ENCODE results near the gene CTRB1.
"Not testable (repeated sequence)": the region's sequence is repeated elsewhere in the genome, so short reads cannot be mapped to it uniquely, and the experiment has no call there.

CTRB1 gene

DNA sequence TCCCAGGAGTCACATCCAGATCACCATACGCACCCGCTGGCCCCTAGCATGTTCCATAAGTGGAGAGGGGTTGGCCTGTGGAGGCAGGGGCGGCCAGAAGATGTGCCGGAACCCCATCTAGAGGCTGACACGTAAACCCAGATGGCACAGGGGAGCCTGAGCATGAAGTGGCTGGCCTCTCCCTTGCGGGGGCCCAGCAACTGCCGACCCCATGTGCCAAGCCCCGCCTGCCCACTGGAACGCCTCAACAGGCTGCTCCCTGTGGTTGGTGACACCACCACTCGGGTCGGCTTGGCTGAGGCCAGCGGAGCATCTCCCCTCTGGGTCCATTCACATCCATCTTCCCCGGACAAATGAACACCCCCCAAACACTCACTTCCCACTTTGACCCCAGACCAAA lies 23.2 kb downstream of the CTRB1 start:
- DNase-seq = no peak
- 0 out of 2 replicates have a peak, but pooled peaks cover 3% of the 10 kb centered on the region for H3K36me3 ChIP-seq
- no peaks in the 10 kb centered on the region for H3K27me3 ChIP-seq
- H3K4me1 ChIP-seq = peaks cover 15% of the 10 kb centered on the region
- H3K4me3 ChIP-seq (ENCODE audit: low read depth, low read length) = no peak overlapping the region
- no peaks in the 10 kb centered on the region for H3K9me3 ChIP-seq
- TF ChIP-seq, protein P1, sequence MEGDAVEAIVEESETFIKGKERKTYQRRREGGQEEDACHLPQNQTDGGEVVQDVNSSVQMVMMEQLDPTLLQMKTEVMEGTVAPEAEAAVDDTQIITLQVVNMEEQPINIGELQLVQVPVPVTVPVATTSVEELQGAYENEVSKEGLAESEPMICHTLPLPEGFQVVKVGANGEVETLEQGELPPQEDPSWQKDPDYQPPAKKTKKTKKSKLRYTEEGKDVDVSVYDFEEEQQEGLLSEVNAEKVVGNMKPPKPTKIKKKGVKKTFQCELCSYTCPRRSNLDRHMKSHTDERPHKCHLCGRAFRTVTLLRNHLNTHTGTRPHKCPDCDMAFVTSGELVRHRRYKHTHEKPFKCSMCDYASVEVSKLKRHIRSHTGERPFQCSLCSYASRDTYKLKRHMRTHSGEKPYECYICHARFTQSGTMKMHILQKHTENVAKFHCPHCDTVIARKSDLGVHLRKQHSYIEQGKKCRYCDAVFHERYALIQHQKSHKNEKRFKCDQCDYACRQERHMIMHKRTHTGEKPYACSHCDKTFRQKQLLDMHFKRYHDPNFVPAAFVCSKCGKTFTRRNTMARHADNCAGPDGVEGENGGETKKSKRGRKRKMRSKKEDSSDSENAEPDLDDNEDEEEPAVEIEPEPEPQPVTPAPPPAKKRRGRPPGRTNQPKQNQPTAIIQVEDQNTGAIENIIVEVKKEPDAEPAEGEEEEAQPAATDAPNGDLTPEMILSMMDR (IDR thresholded peaks at IDR 0.05; ENCODE audit: low read depth, low read length) = no peak

DNA sequence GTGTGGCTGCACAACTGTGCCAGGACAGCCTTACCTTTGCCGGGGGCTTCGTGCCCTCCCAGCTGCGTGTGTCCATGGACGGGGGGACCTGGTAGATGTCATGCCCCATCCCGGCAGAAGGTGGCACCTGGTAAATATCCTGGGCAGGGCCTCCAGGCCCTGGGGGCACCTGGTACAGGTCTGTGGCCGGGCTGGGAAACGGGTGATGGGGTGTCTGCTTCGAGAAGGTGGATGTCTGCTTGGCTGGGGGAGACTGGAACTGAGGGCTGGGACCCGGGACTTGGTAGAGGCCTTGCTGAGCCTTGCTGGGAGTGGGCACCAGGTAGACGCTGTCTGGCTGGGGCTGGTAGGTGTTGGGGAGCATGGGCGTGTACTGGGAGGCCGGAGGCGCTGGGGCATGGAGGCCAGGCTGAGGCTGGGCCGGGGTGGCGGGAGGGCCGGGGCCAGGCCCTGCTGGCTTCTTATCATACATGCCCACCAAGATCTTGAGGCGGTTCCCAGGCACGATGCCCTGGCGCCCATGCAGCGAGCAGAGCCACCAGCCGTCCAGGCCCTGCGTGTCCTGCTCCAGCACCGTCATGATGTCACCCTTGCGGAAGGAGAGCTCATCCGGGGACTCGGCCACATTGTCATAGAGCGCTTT lies 23.8 kb downstream of the CTRB1 start:
- peaks cover 15% of the 10 kb centered on the region for H3K4me1 ChIP-seq
- not testable (repeated sequence) for H3K4me3 ChIP-seq (ENCODE audit: low read depth, low read length); DNase-seq; H3K27me3 ChIP-seq; H3K36me3 ChIP-seq; H3K9me3 ChIP-seq

DNA sequence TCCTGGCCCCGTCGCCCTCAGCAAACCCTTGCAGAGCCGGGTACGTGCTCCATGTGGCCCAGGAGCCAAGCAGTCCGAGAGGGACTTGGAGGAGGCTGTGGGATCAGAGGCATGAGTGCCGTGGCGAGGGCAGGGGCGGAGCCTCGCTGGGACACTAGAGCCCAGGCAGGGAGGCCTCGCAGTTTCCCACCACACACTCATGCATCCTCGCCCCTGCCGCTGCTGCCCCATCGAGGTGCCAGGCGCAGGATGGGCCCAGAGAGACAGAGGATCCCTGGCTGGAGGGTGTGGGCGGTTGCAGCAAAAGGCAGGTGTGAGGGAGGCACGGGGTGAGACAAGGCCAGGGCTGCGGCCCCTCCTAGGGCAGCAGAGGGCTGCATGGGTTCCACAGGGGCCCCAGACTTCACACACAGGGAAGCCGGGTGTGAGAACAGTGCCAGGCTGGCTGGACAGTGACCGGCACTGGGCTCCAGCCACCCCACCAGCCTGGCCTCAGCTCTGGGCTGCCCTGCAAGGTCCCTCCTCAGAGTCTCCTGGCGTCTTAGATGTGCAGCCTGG lies 25.0 kb downstream of the CTRB1 start:
- no peak for DNase-seq
- TF ChIP-seq, protein P1 (IDR thresholded peaks at IDR 0.05; ENCODE audit: low read depth, low read length) = no peak
- peaks cover 9% of the 10 kb centered on the region for H3K4me1 ChIP-seq

DNA sequence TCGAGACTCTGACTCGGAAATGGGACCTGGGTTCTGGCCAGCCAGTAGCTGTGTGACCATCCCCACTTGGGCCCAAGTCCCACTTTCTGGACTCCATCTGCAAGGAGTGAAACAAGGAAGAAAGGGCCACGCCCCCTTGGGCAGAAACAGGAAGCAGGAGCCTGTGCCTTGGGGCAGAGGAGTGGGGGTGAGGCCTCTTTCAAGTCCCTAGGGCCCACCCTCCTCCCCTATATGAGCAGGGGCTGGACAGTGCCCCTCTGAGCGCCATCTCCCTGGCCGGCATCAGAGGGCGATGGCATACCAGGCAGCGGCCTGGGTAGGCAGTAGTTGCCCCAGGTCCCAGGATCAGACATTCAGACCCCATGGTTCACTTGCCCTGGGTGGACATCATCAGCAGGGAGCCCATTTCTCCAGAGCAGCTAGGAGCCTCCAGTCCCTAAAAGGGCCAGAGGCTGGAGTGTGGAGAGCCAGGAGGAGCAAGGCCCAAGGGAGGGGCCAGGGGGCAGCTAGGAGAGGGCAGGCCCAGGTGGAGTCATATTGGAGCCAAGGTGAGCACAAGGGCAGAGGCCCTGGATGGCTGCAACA lies 25.5 kb downstream of the CTRB1 start:
- H3K4me1 ChIP-seq = peaks cover 4% of the 10 kb centered on the region
- no peak overlapping the region for H3K4me3 ChIP-seq (ENCODE audit: low read depth, low read length)
- TF ChIP-seq, protein P1 (IDR thresholded peaks at IDR 0.05; ENCODE audit: low read depth, low read length) = 0 out of 2 replicates have a peak, but pooled peaks have one; percentile 15
- no peak for DNase-seq
- no peaks in the 10 kb centered on the region for H3K27me3 ChIP-seq
- 0 out of 2 replicates have a peak, but pooled peaks cover 3% of the 10 kb centered on the region for H3K36me3 ChIP-seq
- no peaks in the 10 kb centered on the region for H3K9me3 ChIP-seq

More for the DNA sequence above, 25.0 kb downstream of the CTRB1 start:
- no peaks in the 10 kb centered on the region for H3K9me3 ChIP-seq
- no peaks in the 10 kb centered on the region for H3K27me3 ChIP-seq
- H3K36me3 ChIP-seq = 0 out of 2 replicates have a peak, but pooled peaks cover 3% of the 10 kb centered on the region
- no peak overlapping the region for H3K4me3 ChIP-seq (ENCODE audit: low read depth, low read length)

DNA sequence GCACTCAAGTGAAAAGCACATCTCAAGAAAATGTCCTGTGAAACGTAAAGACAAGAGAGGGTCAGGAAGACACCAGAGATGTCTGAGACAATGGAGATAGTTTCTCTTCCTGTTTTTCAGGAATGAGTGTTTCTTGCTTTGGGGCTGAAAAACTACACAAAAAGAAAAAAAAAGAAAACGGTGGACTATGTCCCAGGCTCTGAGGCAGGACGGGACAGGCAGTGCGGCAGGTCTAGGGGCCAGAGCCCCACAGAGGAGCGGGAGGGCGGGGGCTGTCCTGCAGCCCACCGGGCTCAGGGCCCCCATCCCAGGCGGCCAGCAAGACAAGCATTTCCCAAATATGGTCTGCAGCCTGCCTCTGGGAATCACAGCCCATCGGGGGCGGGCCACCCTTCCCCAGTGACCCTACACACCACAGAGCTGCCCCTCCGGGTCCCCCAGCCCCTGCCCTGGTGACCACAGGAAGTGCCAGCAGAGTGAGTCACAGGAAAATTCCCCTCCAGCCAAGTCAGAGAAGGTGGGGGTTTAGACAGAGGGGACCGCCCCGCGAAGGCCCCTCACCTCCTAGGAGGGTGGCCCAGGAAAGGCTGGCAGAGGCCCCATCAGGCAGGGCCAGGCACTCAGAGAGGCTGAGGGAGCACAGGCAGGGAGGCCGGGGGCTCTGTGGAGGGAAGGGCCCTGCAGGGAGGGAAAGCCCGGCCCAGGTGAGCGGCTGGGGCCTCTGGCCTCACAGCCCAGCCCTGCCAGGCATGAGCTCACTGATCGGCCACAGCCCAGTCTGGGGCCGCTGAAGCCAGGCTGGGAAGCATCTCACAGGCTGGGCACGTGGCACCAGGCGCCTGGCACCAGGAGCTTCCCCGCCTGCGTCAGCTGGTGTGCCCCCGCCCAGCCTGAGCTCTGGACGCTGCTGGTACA lies 26.3 kb downstream of the CTRB1 start:
- no peak overlapping the region for H3K4me3 ChIP-seq (ENCODE audit: low read depth, low read length)
- H3K9me3 ChIP-seq = no peaks in the 10 kb centered on the region
- peak; percentile 54 for DNase-seq
- H3K4me1 ChIP-seq = peaks cover 3% of the 10 kb centered on the region
- H3K36me3 ChIP-seq = 0 out of 2 replicates have a peak, but pooled peaks cover 3% of the 10 kb centered on the region
- no peaks in the 10 kb centered on the region for H3K27me3 ChIP-seq
- TF ChIP-seq, protein P1 (IDR thresholded peaks at IDR 0.05; ENCODE audit: low read depth, low read length) = no peak

DNA sequence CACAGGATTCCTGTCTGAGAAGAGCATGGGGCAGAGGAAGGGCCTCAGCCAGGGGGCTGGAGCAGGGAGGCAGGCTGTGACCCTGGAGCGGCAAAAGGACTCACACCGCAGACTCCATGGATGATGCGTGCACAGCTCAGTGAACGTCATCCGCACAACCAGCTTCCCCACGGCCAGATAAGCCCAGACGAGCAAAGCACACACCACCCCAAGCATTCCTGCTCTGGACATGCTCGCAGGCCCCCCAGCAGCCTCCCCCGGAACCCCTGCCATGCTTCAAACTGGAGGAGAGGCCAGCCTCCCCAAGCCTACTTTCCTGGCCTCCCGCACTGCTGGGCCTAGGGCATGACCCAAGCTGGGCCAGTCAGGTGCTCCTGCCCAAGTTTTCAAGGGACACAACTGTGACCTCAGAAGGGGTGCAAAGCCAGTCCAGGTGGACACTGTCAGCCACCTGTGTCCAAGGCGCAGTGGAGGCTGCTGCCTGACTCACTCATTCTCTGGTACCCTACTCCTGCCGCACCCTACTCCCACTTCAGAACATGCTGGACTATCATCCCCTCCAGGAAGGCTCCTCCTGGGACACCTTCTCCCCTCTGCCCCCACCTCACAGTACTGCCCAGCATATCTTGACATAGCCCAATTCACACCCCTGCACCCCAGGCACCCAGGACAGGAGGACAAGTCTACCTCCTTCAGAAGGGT lies 27.9 kb downstream of the CTRB1 start:
- no peak for DNase-seq
- TF ChIP-seq, protein P1 (IDR thresholded peaks at IDR 0.05; ENCODE audit: low read depth, low read length) = no peak
- Histone ChIP-seq H3K36me3 (0 out of 2 replicates have a peak, but pooled peaks cover 3% of the 10 kb centered on the region), H3K4me3 (ENCODE audit: low read depth, low read length) (no peak overlapping the region), H3K27me3 (no peaks in the 10 kb centered on the region), H3K9me3 (no peaks in the 10 kb centered on the region), H3K4me1 (peaks cover 3% of the 10 kb centered on the region)

All from BE2C (cell line).